Activated naive CD4-positive, alpha-beta T cell treated with anti-CD3 and anti-CD28 coated beads, Interleukin-2, amount 50 U/mL, for 72 hours (primary cell): ENCODE measurements around the gene TAF13. TPM values are rescaled to one million over a fixed set of nuclear protein-coding genes. Genes with fewer than 3 reads are reported as not detected.

ENCODE experiments used
- ATAC-seq, 2 donors: fragments of 150-1000 bp; cut with Tn5 transposase; 2 replicates each; pipeline ENCODE4 v1.10.0; 2021; ENCODE audit warnings: mild to moderate bottlenecking in 2 of 2, moderate library complexity in 2 of 2
- DNase-seq, 2 donors: peaks; one replicate each; pipeline ENCODE4 v3.0.0; 2021 to 2022; ENCODE audit warnings: low spot score in 2 of 2
- H3K27ac Mint-ChIP-seq, 2 donors: one replicate each; pipeline ENCODE4 v1.8.0; 2022; ENCODE audit warnings: mild to moderate bottlenecking in 2 of 2, mixed read lengths in 2 of 2
- H3K36me3 Mint-ChIP-seq, 2 donors: one replicate each; pipeline ENCODE4 v1.8.0; 2022; ENCODE audit warnings: mixed read lengths in 2 of 2
- H3K9me3 Mint-ChIP-seq, 2 donors: one replicate each; pipeline ENCODE4 v1.8.0; 2022; ENCODE audit warnings: mixed read lengths in 2 of 2
- total RNA-seq, 2 donors: library from RNA; stranded (reverse); gene quantifications; one replicate each; pipeline ENCODE4 v1.2.3, GENCODE V29; 2022

Gene TAF13
- total RNA-seq, 2 donors from 2014 or later, result 15.4 to 49.0 TPM

- Mint-ChIP-seq H3K9me3 (no peaks in the 10 kb centered on the region), H3K27ac (peak overlapping the region; percentile 92 to 99), H3K36me3 (peaks cover 14 to 15% of the 10 kb centered on the region in 2 donors)
- ATAC-seq, result peak; percentile 91 to 94
- peak; percentile 95 to 96 for DNase-seq
These were observed 24.4 kb upstream of the TAF13 start for GRCh38 chr1:109099938-109100773.

GRCh38 chr1:109096120-109096519 is 20.3 kb upstream of the TAF13 start:
- H3K27ac Mint-ChIP-seq, result peak overlapping the region in 1 of 2 donors; percentile 36
- no peak for DNase-seq
- peaks cover 21 to 27% of the 10 kb centered on the region in 2 donors for H3K36me3 Mint-ChIP-seq
- no peak for ATAC-seq
- no peaks in the 10 kb centered on the region for H3K9me3 Mint-ChIP-seq

GRCh38 chr1:109095631-109096030 is 19.8 kb upstream of the TAF13 start:
- H3K9me3 Mint-ChIP-seq, result no peaks in the 10 kb centered on the region
- ATAC-seq (no peak), DNase-seq (no peak)
- H3K36me3 Mint-ChIP-seq, result peaks cover 16 to 26% of the 10 kb centered on the region in 2 donors
- H3K27ac Mint-ChIP-seq, result peak overlapping the region in 1 of 2 donors; percentile 36

GRCh38 chr1:109094871-109095270 is 19.1 kb upstream of the TAF13 start:
- no peak for DNase-seq
- Mint-ChIP-seq H3K36me3 (peaks cover 16 to 20% of the 10 kb centered on the region in 2 donors), H3K9me3 (no peaks in the 10 kb centered on the region), H3K27ac (no peak overlapping the region)
- ATAC-seq, result no peak

GRCh38 chr1:109094377-109094803 is 18.6 kb upstream of the TAF13 start:
- Mint-ChIP-seq H3K36me3 (peaks cover 18 to 19% of the 10 kb centered on the region in 2 donors), H3K9me3 (no peaks in the 10 kb centered on the region), H3K27ac (no peak overlapping the region)

GRCh38 chr1:109091839-109092193 is 16.0 kb upstream of the TAF13 start:
- Mint-ChIP-seq H3K27ac (peak overlapping the region; percentile 96 to 97), H3K9me3 (no peaks in the 10 kb centered on the region), H3K36me3 (peaks cover 18 to 22% of the 10 kb centered on the region in 2 donors)
- ATAC-seq, result peak; percentile 16 to 44
- DNase-seq, result no peak

More at GRCh38 chr1:109094377-109094803, 18.6 kb upstream of the TAF13 start:
- ATAC-seq (no peak), DNase-seq (no peak)

GRCh38 chr1:109091078-109091838 is 15.5 kb upstream of the TAF13 start:
- no peak for DNase-seq
- peaks cover 18 to 22% of the 10 kb centered on the region in 2 donors for H3K36me3 Mint-ChIP-seq

GRCh38 chr1:109090196-109091077 is 14.6 kb upstream of the TAF13 start, which contains the start of gene TMEM167B:
Gene TMEM167B, plus strand, starts transcription at chr1:109090764. Its CDS starts 109 bp downstream, at chr1:109090873.
- H3K36me3 Mint-ChIP-seq, result peaks cover 18 to 22% of the 10 kb centered on the region in 2 donors
- peak within 1 kb of the TSS; percentile 97 for H3K27ac Mint-ChIP-seq
- no peaks in the 10 kb centered on the region for H3K9me3 Mint-ChIP-seq
- ATAC-seq (peak; percentile 91 to 95), DNase-seq (peak; percentile 84 to 88)

More at GRCh38 chr1:109091078-109091838, 15.5 kb upstream of the TAF13 start:
- Mint-ChIP-seq H3K27ac (peak overlapping the region; percentile 96 to 97), H3K9me3 (no peaks in the 10 kb centered on the region)
- peak; percentile 46 to 60 for ATAC-seq

GRCh38 chr1:109089242-109090015 is 13.6 kb upstream of the TAF13 start:
- peak in 1 of 2 donors; percentile 60 for DNase-seq
- ATAC-seq, result no peak
- peak overlapping the region in 1 of 2 donors; percentile 97 for H3K27ac Mint-ChIP-seq
- no peaks in the 10 kb centered on the region for H3K9me3 Mint-ChIP-seq
- H3K36me3 Mint-ChIP-seq, result peaks cover 18 to 22% of the 10 kb centered on the region in 2 donors

- no peak for DNase-seq
- ATAC-seq, result peak; percentile 49 to 61
- Mint-ChIP-seq H3K9me3 (no peaks in the 10 kb centered on the region), H3K27ac (peak overlapping the region in 1 of 2 donors; percentile 23), H3K36me3 (peaks cover 0 to 7% of the 10 kb centered on the region in 2 donors)
These were observed 9.0 kb upstream of the TAF13 start for GRCh38 chr1:109084563-109085517.

- no peak for ATAC-seq
- no peaks in the 10 kb centered on the region for H3K9me3 Mint-ChIP-seq
- DNase-seq, result no peak
- peak overlapping the region in 1 of 2 donors; percentile 76 for H3K27ac Mint-ChIP-seq
- H3K36me3 Mint-ChIP-seq, result no peaks in the 10 kb centered on the region
These were observed 8.1 kb upstream of the TAF13 start for GRCh38 chr1:109083923-109084322.

GRCh38 chr1:109083501-109083900 is 7.7 kb upstream of the TAF13 start:
- Mint-ChIP-seq H3K27ac (peak overlapping the region in 1 of 2 donors; percentile 76), H3K9me3 (no peaks in the 10 kb centered on the region), H3K36me3 (no peaks in the 10 kb centered on the region)
- ATAC-seq, result no peak
- DNase-seq, result no peak

- Mint-ChIP-seq H3K9me3 (no peaks in the 10 kb centered on the region), H3K36me3 (peaks cover 5 to 6% of the 10 kb centered on the region in 2 donors), H3K27ac (peak overlapping the region; percentile 21 to 66)
- ATAC-seq (no peak), DNase-seq (no peak)
These were observed 4.8 kb upstream of the TAF13 start for GRCh38 chr1:109080441-109081082.

- ATAC-seq, result no peak
- Mint-ChIP-seq H3K9me3 (no peaks in the 10 kb centered on the region), H3K27ac (no peak overlapping the region), H3K36me3 (peaks cover 6 to 8% of the 10 kb centered on the region in 2 donors)
- DNase-seq, result no peak
These were observed 3.4 kb upstream of the TAF13 start for GRCh38 chr1:109079240-109079622.
